HepG2 (cell line): ENCODE measurements around the gene SOX21. TPM values are rescaled to one million over a fixed set of nuclear protein-coding genes. Genes with fewer than 3 reads are reported as not detected.

Source experiments
- ATAC-seq: fragments of 200-7000 bp; cut with Tn5 transposase; 3 replicates; pipeline ENCODE4 v1.9.1; 2020; ENCODE audit warnings: mild to moderate bottlenecking, moderate library complexity
- BruUV-seq: library from RNA; stranded (reverse); fragments of 400-500 nt; replicated peaks from 2 replicates; lab custom pipeline; 2021; lab: Mats Ljungman, UMichigan
- CTCF ChIA-PET: fragments of 300-600 bp; formaldehyde crosslinking; extraction: SDS; loops from one replicate; lab custom pipeline; 2021; ENCODE audit warnings: low total read pairs, inconsistent platforms, low intra/inter-chr PET ratio; lab: Yijun Ruan, JAX
- POLR2A ChIA-PET: fragments of 350-600 bp; sonication (Branson Sonifier 250); formaldehyde crosslinking; loops from one replicate; lab custom pipeline; 2020; ENCODE audit warnings: antibody characterized with exemption, inconsistent platforms; lab: Yijun Ruan, JAX
- DNase-seq: peaks from one replicate; pipeline ENCODE4 v3.0.0-alpha.2; 2015; ENCODE audit warnings: low spot score
- FAIRE-seq: peaks from 3 replicates; lab custom pipeline; 2011; peaks lifted over from hg19 to GRCh38; lab: Jason Lieb, UNC
- H2AFZ ChIP-seq: one replicate; pipeline ENCODE4 v1.6.1; 2011; ENCODE audit warnings: low read length, inconsistent platforms
- H3K27ac ChIP-seq: fragments of 300-600 bp; 3 replicates; pipeline ENCODE4 v1.8.0; 2011; ENCODE audit warnings: mixed run types, mild to moderate bottlenecking, mixed read lengths, low read length, inconsistent platforms; ENCODE audit not compliant: insufficient read depth; ENCODE audit errors: extremely low read length
- H3K27me3 ChIP-seq, 2 experiments: fragments of 200-600 bp in 1 of 2; 2 replicates in 1 of 2; 3 replicates in 1 of 2; pipeline versions ENCODE4 v1.6.0 to v1.8.0; 2011; ENCODE audit warnings: low read length in 2 of 2, mild to moderate bottlenecking in 2 of 2, moderate library complexity in 2 of 2, inconsistent platforms in 1 of 2; ENCODE audit not compliant: insufficient read depth in 2 of 2, control insufficient read depth in 1 of 2
- H3K36me3 ChIP-seq, 2 experiments: fragments of 200-600 bp in 1 of 2; replicated peaks in 1 of 2; 2 replicates in 1 of 2; 3 replicates in 1 of 2; pipeline versions ENCODE4 v1.5.1 to v1.8.0; 2011; ENCODE audit warnings: low read length in 2 of 2, inconsistent platforms in 1 of 2; ENCODE audit not compliant: insufficient read depth in 2 of 2, control insufficient read depth in 1 of 2
- H3K4me1 ChIP-seq: 2 replicates; pipeline ENCODE4 v1.5.1; 2012; ENCODE audit warnings: low read length, inconsistent platforms; ENCODE audit not compliant: insufficient read depth
- H3K4me2 ChIP-seq: 2 replicates; pipeline ENCODE4 v1.6.0; 2011; ENCODE audit warnings: low read depth, low read length, inconsistent platforms
- H3K4me3 ChIP-seq, 3 experiments: fragments of 200-600 bp in 1 of 3; sonication (generic), shearing (Covaris generic) in 1 of 3; replicated peaks in 1 of 3; 2 replicates each; pipeline ENCODE4 v1.5.1; 2011 to 2016; ENCODE audit warnings: low read length in 3 of 3, inconsistent platforms in 2 of 3, low read depth in 2 of 3, mild to moderate bottlenecking in 2 of 3, control low read depth in 1 of 3, mixed read lengths in 1 of 3; ENCODE audit not compliant: insufficient read depth in 1 of 3
- H3K79me2 ChIP-seq: one replicate; pipeline ENCODE4 v1.6.1; 2011; ENCODE audit warnings: low read length, inconsistent platforms; ENCODE audit not compliant: insufficient read depth
- H3K9ac ChIP-seq: 2 replicates; pipeline ENCODE4 v1.6.0; 2011; ENCODE audit warnings: mild to moderate bottlenecking, low read depth, low read length, inconsistent platforms; ENCODE audit not compliant: insufficient read depth
- H3K9me3 ChIP-seq: 2 replicates; pipeline ENCODE4 v1.5.1; 2012; ENCODE audit warnings: mild to moderate bottlenecking, low read length
- H4K20me1 ChIP-seq: 2 replicates; pipeline ENCODE4 v1.6.0; 2011; ENCODE audit warnings: inconsistent platforms, mild to moderate bottlenecking, low read length, moderate library complexity; ENCODE audit not compliant: insufficient read depth
- CEBPG ChIP-seq: IDR thresholded peaks from 2 replicates; pipeline ENCODE4 v1.6.1; 2016
- GABPA ChIP-seq, 2 experiments: IDR thresholded peaks; 2 replicates each; pipeline ENCODE4 v1.6.1; 2011 to 2016; ENCODE audit warnings: low read depth in 2 of 2, low read length in 1 of 2, missing biosample characterization in 1 of 2, missing genetic modification characterization in 1 of 2
- HOXA9 ChIP-seq: sonication (generic); formaldehyde crosslinking; IDR thresholded peaks from 2 replicates; pipeline ENCODE4 v1.8.1; 2022; ENCODE audit warnings: missing genetic modification reagents, mild to moderate bottlenecking, moderate library complexity, borderline replicate concordance
- NCOA1 ChIP-seq: sonication (generic); formaldehyde crosslinking; IDR thresholded peaks from 2 replicates; pipeline ENCODE4 v1.9.0; 2021; ENCODE audit warnings: missing genetic modification reagents
- NR2F1 ChIP-seq, 2 experiments: fragments of 450-650 bp in 1 of 2; formaldehyde crosslinking in 1 of 2; IDR thresholded peaks; 2 replicates each; pipeline versions ENCODE4 v1.5.0 to v1.6.1; 2016 to 2020; ENCODE audit warnings: mild to moderate bottlenecking in 1 of 2, missing compliant biosample characterization in 1 of 2, missing genetic modification reagents in 1 of 2, moderate library complexity in 1 of 2
- REL ChIP-seq: sonication (generic); formaldehyde crosslinking; conservative IDR thresholded peaks from 2 replicates; pipeline ENCODE4 v1.8.0; 2022; ENCODE audit warnings: mild to moderate bottlenecking, missing genetic modification reagents, moderate library complexity
- ZBTB37 ChIP-seq: sonication (generic); formaldehyde crosslinking; IDR thresholded peaks from 2 replicates; pipeline ENCODE4 v1.4.0; 2020; ENCODE audit warnings: mild to moderate bottlenecking, missing genetic modification reagents
- ZNF225 ChIP-seq: sonication (generic); formaldehyde crosslinking; IDR thresholded peaks from 2 replicates; pipeline ENCODE4 v1.4.0; 2020; ENCODE audit warnings: mild to moderate bottlenecking, missing genetic modification reagents
- ZNF598 ChIP-seq: sonication (generic); formaldehyde crosslinking; IDR thresholded peaks from 2 replicates; pipeline ENCODE4 v1.5.1; 2020; ENCODE audit warnings: mild to moderate bottlenecking, missing genetic modification reagents, borderline replicate concordance
- ZNF607 ChIP-seq: sonication (generic); formaldehyde crosslinking; IDR thresholded peaks from 2 replicates; pipeline ENCODE4 v1.5.1; 2020; ENCODE audit warnings: missing genetic modification reagents, mild to moderate bottlenecking, borderline replicate concordance
- ZNF850 ChIP-seq: sonication (generic); formaldehyde crosslinking; conservative IDR thresholded peaks from 2 replicates; pipeline ENCODE4 v1.9.0; 2021; ENCODE audit warnings: mild to moderate bottlenecking, missing genetic modification reagents
- WGBS: methylation state at CpG from one replicate; pipeline ENCODE4 v1.1.6; 2017; ENCODE audit warnings: low lambda C conversion rate; 5-methylcytosine and 5-hydroxymethylcytosine counted together
- in situ Hi-C: cut with HindIII; loops from 2 replicates; pipeline ENCODE4 v1.10.0; 2017; ENCODE audit warnings: low pct_unique_long_range_greater_than_20kb; ENCODE audit not compliant: extremely low pct_ligation_motif_present
- intact Hi-C: fragments of 100-400 bp; cut with micrococcal nuclease; formaldehyde crosslinking; loops from one replicate; pipeline ENCODE4 v1.10.0; 2022; ENCODE audit not compliant: unreplicated experiment
- polyA plus RNA-seq, 8 experiments: library from polyadenylated mRNA; depleted of rRNA in 3 of 8; stranded (reverse) in 7 of 8; unstranded in 1 of 8; fragments of >200 nt; fragmentation: Illumina TruSeq in 4 of 8; extraction: Trizol in 4 of 8; gene quantifications; 2 replicates each; pipeline versions ENCODE4 v1.2.1 to v1.2.3, GENCODE V29; 2011 to 2016; ENCODE audit warnings: low read depth in 4 of 8, missing spikeins in 1 of 8, mixed read lengths in 1 of 8; ENCODE audit not compliant: insufficient read depth in 1 of 8
- total RNA-seq, 5 experiments: library from RNA; depleted of rRNA; stranded (reverse); fragments of >200 nt; fragmentation: Illumina TruSeq; extraction: Trizol; gene quantifications; 2 replicates each; pipeline ENCODE4 v1.2.3, GENCODE V29; 2016; ENCODE audit warnings: low read depth in 1 of 5
- TF ChIP-seq, protein P1 (sequence below): sonication (generic); formaldehyde crosslinking; conservative IDR thresholded peaks from 2 replicates; pipeline ENCODE4 v1.8.0; 2022; ENCODE audit warnings: mild to moderate bottlenecking, moderate library complexity, missing genetic modification reagents
- TF ChIP-seq, protein P2 (sequence below): sonication (generic); formaldehyde crosslinking; IDR thresholded peaks from 2 replicates; pipeline ENCODE4 v1.5.1; 2020; ENCODE audit warnings: missing genetic modification reagents, mild to moderate bottlenecking, borderline replicate concordance

Gene SOX21
- total and polyA plus RNA-seq, 2 of the 13 experiments (the other 11 are each of a cell fraction or from before 2014, with no cell fraction given): not detected

DNA sequence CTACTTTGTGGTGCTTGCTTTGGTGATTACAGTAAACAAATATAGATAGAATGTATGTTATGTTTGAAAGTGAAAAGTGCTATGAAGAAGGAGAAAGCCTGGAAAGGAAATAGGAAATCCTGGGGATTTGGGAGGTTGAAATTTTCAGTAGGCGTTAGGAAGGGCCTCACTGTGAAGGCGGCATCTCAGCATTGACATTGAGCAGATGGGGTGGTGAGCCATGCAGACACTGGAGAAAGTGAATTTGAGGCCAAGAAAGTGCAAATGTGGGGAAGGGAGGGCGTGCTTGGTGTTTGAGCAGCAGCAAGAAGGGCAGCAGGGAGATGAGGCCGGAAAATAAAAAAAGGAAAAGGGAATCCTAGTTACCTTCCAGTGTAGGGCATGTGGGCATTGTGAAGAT lies 20.3 kb downstream of the SOX21 start:
- H3K9ac ChIP-seq: no peak overlapping the region
- 12% methylated on average over 4 of the region's 4 CpGs for WGBS
- in situ Hi-C loops (loop anchor here (25.0 kb wide), 1 partner anchor 470 kb away; no protein-coding TSS in a partner anchor), intact Hi-C loops (no loop called here)
- CTCF ChIA-PET: no interaction called here
- TF ChIP-seq ZNF598 (CRISPR knock-in tag): no peak
- no peak for TF ChIP-seq ZNF850 (CRISPR knock-in tag)
- no peak for TF ChIP-seq GABPA (IDR thresholded peaks at IDR 0.05; ENCODE audit: low read depth, low read length)
- no peak for TF ChIP-seq GABPA (CRISPR knock-in tag; IDR thresholded peaks at IDR 0.05; ENCODE audit: low read depth)
- TF ChIP-seq HOXA9 (CRISPR knock-in tag): no peak
- TF ChIP-seq ZNF607 (CRISPR knock-in tag): no peak
- TF ChIP-seq, protein P1, sequence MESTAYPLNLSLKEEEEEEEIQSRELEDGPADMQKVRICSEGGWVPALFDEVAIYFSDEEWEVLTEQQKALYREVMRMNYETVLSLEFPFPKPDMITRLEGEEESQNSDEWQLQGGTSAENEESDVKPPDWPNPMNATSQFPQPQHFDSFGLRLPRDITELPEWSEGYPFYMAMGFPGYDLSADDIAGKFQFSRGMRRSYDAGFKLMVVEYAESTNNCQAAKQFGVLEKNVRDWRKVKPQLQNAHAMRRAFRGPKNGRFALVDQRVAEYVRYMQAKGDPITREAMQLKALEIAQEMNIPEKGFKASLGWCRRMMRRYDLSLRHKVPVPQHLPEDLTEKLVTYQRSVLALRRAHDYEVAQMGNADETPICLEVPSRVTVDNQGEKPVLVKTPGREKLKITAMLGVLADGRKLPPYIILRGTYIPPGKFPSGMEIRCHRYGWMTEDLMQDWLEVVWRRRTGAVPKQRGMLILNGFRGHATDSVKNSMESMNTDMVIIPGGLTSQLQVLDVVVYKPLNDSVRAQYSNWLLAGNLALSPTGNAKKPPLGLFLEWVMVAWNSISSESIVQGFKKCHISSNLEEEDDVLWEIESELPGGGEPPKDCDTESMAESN (CRISPR knock-in tag): no peak
- TF ChIP-seq ZNF225: no peak
- TF ChIP-seq NR2F1 (CRISPR knock-in tag; IDR thresholded peaks at IDR 0.05): no peak
- TF ChIP-seq, protein P2, sequence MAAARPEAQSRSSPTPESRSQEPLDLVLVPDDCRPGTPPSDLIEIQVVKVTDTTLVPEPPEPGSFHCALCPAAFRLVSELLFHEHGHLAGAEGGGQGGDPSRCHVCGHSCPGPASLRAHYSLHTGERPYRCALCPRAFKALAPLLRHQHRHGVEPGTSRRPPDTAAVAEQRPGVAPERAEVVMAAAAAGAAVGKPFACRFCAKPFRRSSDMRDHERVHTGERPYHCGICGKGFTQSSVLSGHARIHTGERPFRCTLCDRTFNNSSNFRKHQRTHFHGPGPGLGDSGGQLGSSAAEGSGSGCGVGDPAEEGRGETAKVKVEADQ: no peak
- TF ChIP-seq NCOA1: no peak
- no peak for TF ChIP-seq CEBPG (CRISPR knock-in tag)
- TF ChIP-seq REL (CRISPR knock-in tag): no peak
- TF ChIP-seq ZBTB37 (CRISPR knock-in tag): no peak
- H3K36me3 ChIP-seq: no peaks in the 10 kb centered on the region
- no peaks in the 10 kb centered on the region for H3K79me2 ChIP-seq
- H3K27ac ChIP-seq: no peak overlapping the region
- H2AFZ ChIP-seq: no peak overlapping the region
- H3K4me3 ChIP-seq: no peak overlapping the region
- no peaks in the 10 kb centered on the region for H4K20me1 ChIP-seq
- peaks cover 0 to 20% of the 10 kb centered on the region in 2 experiments; a peak in 2 of 5 replicates for H3K27me3 ChIP-seq
- BruUV-seq: no TSS peak
- no peak overlapping the region for H3K4me2 ChIP-seq
- POLR2A ChIA-PET: no interaction called here
- DNase-seq (no peak), FAIRE-seq (no peak), ATAC-seq (no peak)
- H3K9me3 ChIP-seq: no peaks in the 10 kb centered on the region
- H3K4me1 ChIP-seq: no peaks in the 10 kb centered on the region
